GM18951 (cell line): ENCODE data around the gene UPP1.
"Not testable (repeated sequence)": the region's sequence is repeated elsewhere in the genome, so short reads cannot be mapped to it uniquely, and the experiment has no call there.

Source experiments
- POLR2A ChIP-seq: IDR thresholded peaks from 4 replicates; pipeline ENCODE4 v1.6.1; 2011; ENCODE audit warnings: mild to moderate bottlenecking; ENCODE audit not compliant: insufficient read length, insufficient read depth; ENCODE audit errors: extremely low read depth
- in situ Hi-C: fragments of 300-500 bp; cut with MboI; formaldehyde crosslinking; loops from one replicate; pipeline ENCODE4 v1.12.0; 2022; ENCODE audit warnings: low sequenced_read_pairs, mixed read lengths, inconsistent platforms; ENCODE audit not compliant: unreplicated experiment

UPP1 gene

GRCh38 chr7:48139459-48139858 is 50.4 kb downstream of the UPP1 start:
- no peak for TF ChIP-seq POLR2A
- in situ Hi-C loops, result no loop called here

GRCh38 chr7:48140001-48140681 is 51.1 kb downstream of the UPP1 start:
- in situ Hi-C loops, result no loop called here
- no peak for TF ChIP-seq POLR2A

- TF ChIP-seq POLR2A, result no peak
- in situ Hi-C loops, result no loop called here
Observed at GRCh38 chr7:48141521-48141920, 52.5 kb downstream of the UPP1 start.

- in situ Hi-C loops, result no loop called here
- TF ChIP-seq POLR2A, result no peak
Observed at GRCh38 chr7:48144291-48144768, 55.3 kb downstream of the UPP1 start.

- no peak for TF ChIP-seq POLR2A
- in situ Hi-C loops, result no loop called here
Observed at GRCh38 chr7:48147078-48147591, 58.1 kb downstream of the UPP1 start.

- in situ Hi-C loops, result not testable (repeated sequence)
Observed at GRCh38 chr7:48147690-48148089, 58.6 kb downstream of the UPP1 start.

GRCh38 chr7:48148311-48148710 is 59.2 kb downstream of the UPP1 start:
- no peak for TF ChIP-seq POLR2A
- in situ Hi-C loops, result no loop called here

GRCh38 chr7:48149058-48149457 is 60.0 kb downstream of the UPP1 start:
- no peak for TF ChIP-seq POLR2A
- in situ Hi-C loops, result no loop called here

- in situ Hi-C loops, result no loop called here
- no peak for TF ChIP-seq POLR2A
Observed at GRCh38 chr7:48150086-48150485, 61.0 kb downstream of the UPP1 start.

GRCh38 chr7:48154792-48155413 is 65.8 kb downstream of the UPP1 start:
- in situ Hi-C loops, result no loop called here
- no peak for TF ChIP-seq POLR2A
